ENCODE results near the gene ANAPC5. TPM values are rescaled to one million over a fixed set of nuclear protein-coding genes. Genes with fewer than 3 reads are reported as not detected.

Gene ANAPC5
- total RNA-seq, 3 donors from 2014 or later, result 89.8 to 98.1 (median 93.8) TPM

DNA sequence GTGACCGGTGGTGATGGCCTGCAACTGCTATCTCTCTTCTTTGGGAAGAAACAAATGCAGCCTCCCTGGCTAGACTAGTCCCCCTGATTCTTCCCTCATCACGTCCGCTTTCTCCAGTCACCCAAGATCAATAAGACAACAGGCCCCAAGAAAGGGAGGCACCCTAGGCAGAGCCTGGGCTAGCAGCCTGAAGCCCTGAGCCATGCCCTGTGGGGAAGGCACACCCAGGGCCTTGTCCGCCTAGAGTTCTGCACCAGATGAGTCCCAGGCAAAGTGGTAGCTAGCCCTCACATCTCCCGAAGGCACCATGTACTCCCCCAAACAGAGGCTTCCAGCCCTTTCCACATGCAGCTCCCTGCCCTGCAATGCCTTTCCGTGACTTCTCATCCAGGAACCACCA, 90.8 kb downstream of the ANAPC5 start:
- H3K4me1 ChIP-seq (ENCODE audit: low read depth), result no peaks in the 10 kb centered on the region
- H3K9me3 ChIP-seq, result no peaks in the 10 kb centered on the region
- peaks cover 4% of the 10 kb centered on the region for H3K36me3 ChIP-seq (ENCODE audit: low read depth)
- H3K4me3 ChIP-seq, result no peak overlapping the region
- intact Hi-C loops (cut with DNase I, micrococcal nuclease), result no loop called here
- TF ChIP-seq CTCF (IDR thresholded peaks at IDR 0.05), result no peak
- no peak for ATAC-seq
- DNase-seq, result no peak

DNA sequence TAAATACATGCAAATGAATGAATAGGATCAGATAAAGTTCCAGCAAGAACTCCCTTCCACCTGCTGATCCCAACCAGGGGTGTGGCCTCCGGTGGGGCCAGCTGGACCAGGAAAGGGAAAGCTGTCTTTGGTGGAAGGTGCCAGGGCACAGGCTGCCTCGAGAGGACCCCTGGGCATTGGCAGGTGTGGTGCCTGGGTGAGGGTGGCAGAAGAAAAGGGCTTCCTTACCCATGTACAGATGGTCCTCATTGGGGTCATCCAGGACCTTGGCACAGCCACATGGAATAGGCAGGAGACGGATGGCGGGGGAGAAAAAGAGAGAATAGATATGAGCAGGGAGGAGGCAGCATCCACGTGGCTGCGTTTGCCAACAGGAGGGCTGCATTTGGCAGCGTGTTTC, 92.1 kb downstream of the ANAPC5 start:
- intact Hi-C loops (cut with DNase I, micrococcal nuclease), result no loop called here
- Histone ChIP-seq H3K4me1 (ENCODE audit: low read depth) (no peaks in the 10 kb centered on the region), H3K4me3 (no peak overlapping the region), H3K9me3 (no peaks in the 10 kb centered on the region), H3K36me3 (ENCODE audit: low read depth) (peaks cover 4% of the 10 kb centered on the region)
- ATAC-seq, result no peak
- no peak for TF ChIP-seq CTCF (IDR thresholded peaks at IDR 0.05)
- no peak for DNase-seq

- Histone ChIP-seq H3K9me3 (no peaks in the 10 kb centered on the region), H3K36me3 (ENCODE audit: low read depth) (peaks cover 4% of the 10 kb centered on the region), H3K4me1 (ENCODE audit: low read depth) (no peaks in the 10 kb centered on the region), H3K4me3 (no peak overlapping the region)
- no peak for TF ChIP-seq CTCF (IDR thresholded peaks at IDR 0.05)
- no peak for ATAC-seq
- DNase-seq, result no peak
- intact Hi-C loops (cut with DNase I, micrococcal nuclease), result no loop called here
These were observed 93.1 kb downstream of the ANAPC5 start for GRCh38 chr12:121259074-121259473.

Other genes starting within 250 kb of the ANAPC5 start
- gene P2RX7, start 219.5 kb downstream of the ANAPC5 start, total RNA-seq, result 10 to 100 TPM in 1 of 3 donors, 1 to 10 TPM in 2; 1.0 to 10.9 (median 1.4) TPM
- gene P2RX4, start 142.3 kb downstream of the ANAPC5 start, total RNA-seq, result 100 to 1,000 TPM in 2 of 3 donors, 10 to 100 TPM in 1; 83.6 to 194 (median 132) TPM
- gene CAMKK2, start 55.7 kb downstream of the ANAPC5 start, total RNA-seq, result 10 to 100 TPM; 44.0 to 57.1 (median 47.3) TPM
- gene RNF34, start 47.7 kb upstream of the ANAPC5 start, total RNA-seq, result 10 to 100 TPM; 44.4 to 50.8 (median 46.8) TPM
- 10 to 100 TPM; 17.9 to 24.5 (median 18.3) TPM for gene KDM2B, start 228.6 kb upstream of the ANAPC5 start, total RNA-seq